HG02610 (cell line): ENCODE data around the gene PDE4D.

Experiments
- ATAC-seq: cut with Tn5 transposase; IDR thresholded peaks from one replicate; pipeline ENCODE4 v1.9.1; 2021; ENCODE audit warnings: mild to moderate bottlenecking, moderate library complexity; ENCODE audit not compliant: unreplicated experiment

Gene PDE4D

DNA sequence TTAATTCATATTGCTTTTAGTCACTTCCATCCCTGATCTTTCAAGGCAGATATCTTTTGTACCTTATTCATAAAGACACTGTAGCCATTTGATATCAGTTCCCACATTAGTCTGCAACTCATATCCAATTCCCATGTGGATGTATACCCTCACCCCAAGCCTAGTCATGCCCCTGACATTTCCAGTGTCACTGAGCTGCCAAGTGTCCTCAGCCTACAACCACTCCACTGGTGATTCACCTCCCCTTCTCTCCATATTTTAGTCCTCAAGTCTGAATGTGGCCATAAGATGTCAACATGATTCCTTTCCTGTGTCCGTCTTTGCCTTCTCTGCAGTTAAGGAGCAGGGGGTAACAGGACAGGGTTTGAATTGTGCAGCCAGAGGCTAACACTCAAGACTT lies 963.8 kb downstream of the PDE4D start:
- ATAC-seq, result no peak

DNA sequence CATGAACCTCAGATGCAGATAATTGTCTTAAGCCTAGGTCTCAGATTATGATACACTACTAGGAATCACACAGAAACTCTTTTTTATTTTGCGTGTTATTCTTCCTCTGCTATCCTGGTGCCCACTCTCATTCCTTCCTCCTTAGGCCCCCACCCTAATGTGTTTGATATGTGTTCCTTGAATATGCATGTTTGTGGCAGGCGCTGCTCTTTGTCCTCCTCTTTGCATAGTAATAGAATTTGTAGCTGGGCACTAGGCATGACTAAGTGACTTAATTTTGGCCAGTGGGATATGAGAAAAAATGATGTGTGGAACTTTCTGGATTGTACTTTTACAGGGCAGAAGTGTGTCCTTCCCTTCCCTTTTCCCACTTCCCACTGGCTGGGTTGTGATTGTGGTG lies 965.6 kb downstream of the PDE4D start:
- ATAC-seq, result no peak

DNA sequence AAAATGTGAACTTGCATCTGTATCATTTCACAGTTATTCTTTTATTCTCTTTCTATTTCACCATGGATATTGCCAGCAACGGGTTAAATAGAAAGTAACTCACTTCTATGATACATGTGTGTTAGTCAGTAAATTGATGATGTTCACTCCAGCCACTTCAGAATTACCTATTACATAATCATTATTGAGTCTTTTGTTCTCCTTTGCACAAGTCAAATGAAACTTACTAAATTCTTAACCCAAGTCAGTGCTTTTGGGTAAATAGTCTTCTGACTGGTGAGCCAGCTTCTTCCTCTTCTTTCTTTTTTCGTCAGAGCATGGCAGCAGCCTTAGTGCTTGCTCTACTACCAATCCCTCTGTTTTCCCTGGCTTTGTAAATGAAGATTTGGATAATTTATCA lies 966.3 kb downstream of the PDE4D start:
- ATAC-seq, result no peak

GRCh38 chr5:58926541-58926935 lies 967.0 kb downstream of the PDE4D start:
- ATAC-seq, result no peak

- ATAC-seq, result no peak
Measured at GRCh38 chr5:58925627-58926540, 967.6 kb downstream of the PDE4D start.

- no peak for ATAC-seq
Measured at GRCh38 chr5:58924306-58924705, 969.2 kb downstream of the PDE4D start.

GRCh38 chr5:58923355-58923754 lies 970.2 kb downstream of the PDE4D start:
- ATAC-seq, result no peak

DNA sequence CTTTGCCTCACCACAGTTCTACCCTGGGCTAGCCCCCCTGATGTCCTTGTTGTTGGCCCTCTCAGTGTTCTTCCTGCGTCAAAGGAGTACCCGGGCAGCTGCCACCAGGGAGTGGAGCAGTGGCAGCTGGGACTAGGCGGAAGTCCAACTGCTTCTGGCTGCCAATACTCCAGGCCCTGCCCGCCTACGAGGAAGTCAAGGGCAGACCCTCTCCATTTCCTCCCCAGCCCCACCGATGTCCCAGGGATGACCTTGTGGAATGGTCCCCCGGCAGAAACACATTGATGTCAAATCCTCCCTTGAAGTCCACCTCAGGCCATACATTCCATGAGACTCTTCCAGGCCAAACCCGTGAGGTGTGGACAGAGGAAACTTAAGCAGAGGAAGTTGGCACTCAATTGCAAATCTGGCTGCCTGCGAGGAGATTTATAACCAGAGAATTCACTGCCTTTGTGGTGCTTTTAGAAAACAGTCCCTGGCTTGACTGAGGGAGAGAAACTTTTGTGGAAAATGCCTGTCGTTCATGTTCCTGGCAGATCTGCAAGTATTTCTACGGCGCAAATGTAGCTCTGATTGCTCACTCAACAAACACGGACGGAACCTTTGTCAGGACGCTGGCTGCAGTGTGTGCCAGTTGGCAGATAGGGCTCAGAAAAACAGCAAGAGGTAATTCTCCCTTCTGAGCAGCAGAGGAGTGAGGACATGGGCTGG lies 970.9 kb downstream of the PDE4D start:
- no peak for ATAC-seq

DNA sequence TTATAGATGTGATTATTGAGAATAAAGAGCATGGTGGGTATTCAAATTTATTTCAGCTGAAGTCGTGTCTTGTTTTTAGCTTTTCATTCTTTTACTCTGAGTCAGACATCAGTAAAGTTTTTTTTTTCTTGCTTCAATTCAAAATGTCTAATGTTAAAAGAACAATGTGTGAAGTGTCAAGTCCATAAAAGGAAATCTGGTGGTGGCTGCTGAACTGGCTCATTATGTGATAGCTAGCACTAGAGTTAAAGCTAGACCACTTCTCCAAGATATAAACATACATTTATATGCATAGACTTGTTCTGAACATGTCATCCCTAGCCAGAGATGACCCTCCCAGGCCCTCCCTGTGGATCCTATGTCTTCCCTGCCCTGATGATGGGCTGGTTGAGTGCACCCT lies 972.4 kb downstream of the PDE4D start:
- no peak for ATAC-seq

DNA sequence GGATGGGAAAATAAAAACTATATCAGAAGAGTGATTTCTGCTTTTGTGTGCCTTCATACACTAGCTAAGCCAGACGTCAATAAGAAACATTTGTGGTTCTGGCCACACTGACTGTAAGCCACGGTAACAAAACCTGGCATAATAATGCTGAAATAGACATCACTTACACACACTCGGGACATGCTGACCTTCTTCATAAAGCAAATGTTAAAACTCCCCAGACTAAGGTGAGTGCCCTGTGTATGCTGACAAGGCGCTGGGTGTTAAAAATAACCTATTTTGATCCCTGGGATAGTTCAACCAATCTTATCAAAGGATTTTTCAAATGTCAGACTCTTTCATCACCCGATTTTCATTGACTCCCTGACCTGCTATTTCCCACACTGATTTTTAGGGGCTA lies 973.7 kb downstream of the PDE4D start:
- ATAC-seq, result no peak
